Aorta (tissue), 5 donors: ENCODE results near the gene UBE2L5. TPM values are rescaled to one million over a fixed set of nuclear protein-coding genes. Genes with fewer than 3 reads are reported as not detected.

Experiments used
- ATAC-seq: fragments of 200-7000 bp; cut with Tn5 transposase; one replicate; pipeline ENCODE4 v1.9.1; 2022; ENCODE audit warnings: moderate library complexity; ENCODE audit not compliant: low FRiP score
- DNase-seq, 2 donors: peaks; one replicate each; pipeline ENCODE4 v3.0.0-alpha.2; 2020
- H3K27ac ChIP-seq, 2 donors: one replicate each; pipeline ENCODE4 v1.5.1; 2013; ENCODE audit warnings: low read length in 2 of 2, mild to moderate bottlenecking in 2 of 2, moderate library complexity in 2 of 2, control low read depth in 1 of 2, inconsistent platforms in 1 of 2, low read depth in 1 of 2
- H3K27me3 ChIP-seq, 2 donors: one replicate each; pipeline ENCODE4 v1.6.1; 2013; ENCODE audit warnings: control low read depth in 1 of 2, low read length in 1 of 2, mild to moderate bottlenecking in 1 of 2, moderate library complexity in 1 of 2; ENCODE audit not compliant: insufficient read depth in 2 of 2, control insufficient read depth in 1 of 2
- H3K36me3 ChIP-seq, 2 donors: one replicate each; pipeline ENCODE4 v1.6.1; 2013; ENCODE audit warnings: control low read depth in 1 of 2, low read length in 1 of 2, mild to moderate bottlenecking in 1 of 2; ENCODE audit not compliant: insufficient read depth in 2 of 2, control insufficient read depth in 1 of 2
- H3K4me1 ChIP-seq, 2 donors: one replicate each; pipeline ENCODE4 v1.6.1; 2013; ENCODE audit warnings: low read length in 2 of 2, control low read depth in 1 of 2, mild to moderate bottlenecking in 1 of 2, moderate library complexity in 1 of 2; ENCODE audit not compliant: insufficient read depth in 2 of 2, control insufficient read depth in 1 of 2
- H3K4me3 ChIP-seq, 2 donors: one replicate each; pipeline ENCODE4 v1.5.1; 2013; ENCODE audit warnings: low read length in 2 of 2, control low read depth in 1 of 2, mild to moderate bottlenecking in 1 of 2
- H3K9me3 ChIP-seq: one replicate; pipeline ENCODE4 v1.6.1; 2013; ENCODE audit warnings: mild to moderate bottlenecking, low read length; ENCODE audit not compliant: control insufficient read depth
- WGBS, 2 donors: extraction: QIAGEN DNeasy Blood & Tissue Kit; methylation state at CpG; one replicate each; pipeline ENCODE4 v1.1.7; 2013; 5-methylcytosine and 5-hydroxymethylcytosine counted together
- intact Hi-C, 2 donors: fragments of 100-400 bp; cut with DNase I; formaldehyde crosslinking; loops; one replicate each; pipeline versions ENCODE4 v1.14.2 to v1.15.0; 2022
- polyA plus RNA-seq, 2 donors: library from polyadenylated mRNA; stranded (reverse); fragments of 200-250 nt; gene quantifications; one replicate each; pipeline ENCODE4 v1.2.3, GENCODE V29; 2013
- total RNA-seq, 2 donors: library from RNA; stranded (reverse); fragmentation: NEBNext Ultra II Directional; extraction: Animal tissue kit (Norgen Biotek cat#: 25700); gene quantifications; one replicate each; pipeline ENCODE4 v1.2.1, GENCODE V29; 2021
- donor health status: healthy with polysubstance abuse.
- donor health status: Bipolar disorder and iron deficiency.
- donor health status: DM: no; HTN: no; CAD: no.
- donor health status: DM: no; HTN: no; CAD: no.
- donor health status: DM: yes; HTN: yes; CAD: no.

The UBE2L5 gene
- total and polyA plus RNA-seq, 4 donors: 0.61 to 1.7 TPM; not detected in 2

DNA sequence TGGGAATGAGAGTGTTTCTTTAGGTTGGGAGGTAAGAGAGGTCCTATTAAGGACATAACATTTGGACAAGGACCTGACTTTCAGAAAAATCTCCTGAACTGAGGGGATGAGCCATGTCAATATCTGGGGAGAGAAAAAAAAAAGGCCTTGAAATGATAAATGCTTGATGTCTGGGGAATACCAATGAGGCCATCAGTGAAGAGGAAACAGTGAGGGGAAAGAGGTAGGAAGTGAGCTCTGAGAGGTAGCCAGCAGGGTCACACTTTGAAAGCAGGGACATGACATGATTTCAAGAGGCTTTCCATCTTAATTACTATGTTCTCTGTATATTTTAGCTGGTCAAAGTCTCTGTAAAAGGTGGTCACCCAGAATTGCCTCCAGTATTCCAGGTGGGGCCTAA, 9.9 kb upstream of the UBE2L5 start:
- no peak for DNase-seq
- intact Hi-C loops: no loop called here
- no peaks in the 10 kb centered on the region for H3K9me3 ChIP-seq
- H3K36me3 ChIP-seq: no peaks in the 10 kb centered on the region
- H3K4me3 ChIP-seq: no peak overlapping the region
- no peaks in the 10 kb centered on the region for H3K4me1 ChIP-seq
- H3K27ac ChIP-seq: no peak overlapping the region
- no peak for ATAC-seq
- H3K27me3 ChIP-seq: no peaks in the 10 kb centered on the region

DNA sequence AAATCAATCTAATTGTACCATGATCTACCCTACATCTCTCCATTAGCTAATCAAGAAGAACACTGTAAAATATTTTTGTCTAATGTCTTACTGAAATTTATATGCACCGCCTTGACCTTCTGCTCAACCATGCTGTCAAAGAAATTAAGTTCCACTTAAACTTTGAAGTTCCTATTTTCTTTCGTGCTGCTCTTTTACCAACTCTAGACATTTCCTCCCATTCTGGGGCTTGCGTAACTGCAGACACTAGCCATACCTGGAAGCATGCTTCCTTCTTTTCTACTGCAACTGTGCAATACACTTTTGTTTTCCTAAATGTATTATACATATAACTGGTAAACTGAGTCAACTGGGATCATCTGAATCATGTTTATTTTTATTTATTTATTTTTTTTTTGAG, 8.5 kb upstream of the UBE2L5 start:
- Histone ChIP-seq H3K9me3 (no peaks in the 10 kb centered on the region), H3K27ac (no peak overlapping the region), H3K4me1 (no peaks in the 10 kb centered on the region), H3K36me3 (no peaks in the 10 kb centered on the region), H3K4me3 (no peak overlapping the region), H3K27me3 (no peaks in the 10 kb centered on the region)
- no peak for DNase-seq
- 56 to 62% methylated on average over 3 of the region's 3 CpGs for WGBS, 2 donors
- no peak for ATAC-seq
- intact Hi-C loops: no loop called here

DNA sequence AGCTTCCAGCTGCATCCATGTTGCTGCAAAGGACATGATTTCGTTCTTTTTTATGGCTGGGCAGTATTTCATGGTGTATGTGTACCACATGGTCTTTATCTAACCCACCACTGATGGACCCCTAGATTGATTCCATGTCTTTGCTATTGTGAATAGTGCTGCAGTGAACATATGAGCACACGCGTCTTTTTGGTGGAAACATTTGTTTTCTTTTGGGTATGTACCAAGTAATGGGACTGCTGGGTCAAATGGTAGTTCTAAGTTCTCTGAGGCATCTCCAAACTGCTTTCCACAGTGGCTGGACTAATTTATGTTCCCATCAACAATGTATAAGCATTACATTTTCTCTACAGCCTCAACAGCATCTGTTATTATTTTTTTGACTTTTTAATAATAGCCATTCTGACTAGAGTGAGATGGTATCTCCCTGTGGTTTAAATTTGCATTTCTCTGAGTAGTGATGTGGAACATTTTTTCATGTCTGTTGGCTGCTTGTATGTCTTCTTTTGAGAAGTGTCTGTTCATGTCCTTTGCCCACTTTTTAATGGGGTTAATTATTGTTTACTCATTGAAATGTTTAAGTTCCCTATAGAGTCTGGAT, 6.8 kb upstream of the UBE2L5 start:
- H3K9me3 ChIP-seq: no peaks in the 10 kb centered on the region
- H3K4me1 ChIP-seq: no peaks in the 10 kb centered on the region
- WGBS, 2 donors: 76 to 85% methylated on average over 3 of the region's 3 CpGs
- H3K27me3 ChIP-seq: no peaks in the 10 kb centered on the region
- no peak overlapping the region for H3K4me3 ChIP-seq
- DNase-seq (no peak), ATAC-seq (no peak)
- H3K27ac ChIP-seq: no peak overlapping the region
- intact Hi-C loops: no loop called here
- H3K36me3 ChIP-seq: no peaks in the 10 kb centered on the region

DNA sequence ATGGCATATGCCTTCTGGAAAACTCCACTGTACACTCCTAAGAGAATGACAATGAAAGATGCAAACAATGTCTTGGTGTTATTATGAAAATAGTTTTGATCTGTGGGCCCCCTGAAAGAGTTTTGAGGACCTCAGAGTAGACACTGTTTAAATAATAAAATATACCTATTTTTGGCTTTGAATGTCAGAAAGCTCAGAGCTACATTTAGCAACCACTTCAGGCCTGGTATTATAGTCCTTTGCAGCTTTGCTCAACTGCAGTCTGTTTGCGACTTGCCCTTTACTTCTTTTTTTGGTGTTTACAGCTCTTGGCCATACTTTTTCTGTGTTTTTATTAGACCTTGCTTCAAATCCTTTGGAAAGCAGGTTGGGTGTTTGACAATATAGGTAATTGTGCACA, 5.8 kb upstream of the UBE2L5 start:
- 87 to 91% methylated on average over 1 of the region's 1 CpG for WGBS, 2 donors
- no peaks in the 10 kb centered on the region for H3K36me3 ChIP-seq
- ATAC-seq (no peak), DNase-seq (no peak)
- H3K4me3 ChIP-seq: no peak overlapping the region
- H3K27me3 ChIP-seq: no peaks in the 10 kb centered on the region
- H3K9me3 ChIP-seq: no peaks in the 10 kb centered on the region
- H3K27ac ChIP-seq: no peak overlapping the region
- H3K4me1 ChIP-seq: no peaks in the 10 kb centered on the region
- intact Hi-C loops: no loop called here

DNA sequence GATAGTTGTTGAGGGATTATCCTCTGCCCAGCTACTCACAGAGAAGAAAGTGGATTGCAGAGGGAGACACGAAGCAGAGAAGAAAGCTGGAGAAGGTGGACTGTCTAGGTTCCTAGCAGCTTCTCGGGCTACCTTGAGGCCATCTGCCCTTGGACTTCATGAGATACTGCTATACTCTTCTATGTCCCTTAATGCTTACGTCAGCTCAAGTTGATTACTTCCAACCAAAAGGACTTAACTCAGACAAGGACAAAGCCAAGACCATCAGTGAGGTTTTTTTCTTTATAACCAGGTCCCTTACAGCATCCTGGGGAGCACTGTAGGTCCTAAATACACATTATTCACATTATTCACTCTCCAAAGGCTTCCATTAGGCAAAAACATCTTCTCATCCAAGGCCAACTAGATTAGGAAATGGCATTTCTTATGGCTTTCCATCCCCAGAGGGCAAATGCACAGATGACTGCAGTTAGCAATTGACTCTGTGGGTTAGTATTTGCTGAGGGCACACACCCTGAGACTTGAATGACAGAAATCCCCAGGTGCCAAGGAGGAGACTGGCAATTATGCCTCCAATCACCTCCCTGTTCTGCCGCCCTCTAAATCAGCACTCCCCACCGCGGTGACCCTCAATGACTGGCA, 4.1 kb upstream of the UBE2L5 start:
- Histone ChIP-seq H3K27me3 (no peaks in the 10 kb centered on the region), H3K27ac (no peak overlapping the region), H3K4me1 (no peaks in the 10 kb centered on the region), H3K9me3 (no peaks in the 10 kb centered on the region), H3K4me3 (no peak overlapping the region), H3K36me3 (no peaks in the 10 kb centered on the region)
- 93 to 94% methylated on average over 6 of the region's 6 CpGs for WGBS, 2 donors
- intact Hi-C loops: no loop called here
- DNase-seq (no peak), ATAC-seq (no peak)

DNA sequence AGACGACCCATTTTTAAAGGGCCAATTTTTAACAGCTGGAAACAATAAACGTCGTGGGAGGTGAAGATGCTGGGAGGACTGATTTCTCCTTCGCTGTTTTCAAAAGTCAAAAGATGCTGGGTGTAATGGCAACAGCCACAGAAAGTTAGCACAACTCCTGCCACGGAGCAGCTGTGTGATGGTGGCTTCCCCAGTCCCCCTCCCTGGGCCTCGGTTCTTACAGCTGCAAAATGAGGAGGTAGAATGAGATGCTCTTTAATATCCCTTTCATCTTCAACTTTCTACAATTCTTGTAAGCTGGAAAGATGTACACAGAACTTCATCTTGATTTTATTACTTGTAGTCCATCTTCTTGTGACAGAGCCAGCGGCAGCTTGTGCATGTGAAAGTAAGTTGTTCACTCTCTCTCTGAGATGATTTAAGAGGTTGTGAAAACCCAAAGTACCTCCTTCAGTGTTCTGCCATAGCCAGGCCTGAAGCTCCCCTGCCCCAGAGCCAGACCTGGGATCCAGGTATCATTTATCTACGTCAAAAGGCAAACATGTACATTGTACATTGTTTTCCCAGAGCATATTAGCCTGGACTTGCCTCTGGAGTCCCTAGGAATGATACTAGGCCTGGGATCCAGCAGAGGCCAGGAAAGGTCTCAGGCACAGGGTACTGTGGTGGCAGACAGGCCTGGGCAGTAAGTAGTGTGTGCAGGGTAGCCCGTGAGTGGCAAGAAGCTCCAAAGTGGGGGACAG, 3.4 kb upstream of the UBE2L5 start:
- H3K4me3 ChIP-seq: no peak overlapping the region
- DNase-seq (no peak), ATAC-seq (no peak)
- H3K27ac ChIP-seq: no peak overlapping the region
- no peaks in the 10 kb centered on the region for H3K9me3 ChIP-seq
- H3K27me3 ChIP-seq: no peaks in the 10 kb centered on the region
- intact Hi-C loops: no loop called here
- H3K4me1 ChIP-seq: no peaks in the 10 kb centered on the region
- H3K36me3 ChIP-seq: no peaks in the 10 kb centered on the region
- WGBS, 2 donors: 94% methylated on average over 9 of the region's 9 CpGs

DNA sequence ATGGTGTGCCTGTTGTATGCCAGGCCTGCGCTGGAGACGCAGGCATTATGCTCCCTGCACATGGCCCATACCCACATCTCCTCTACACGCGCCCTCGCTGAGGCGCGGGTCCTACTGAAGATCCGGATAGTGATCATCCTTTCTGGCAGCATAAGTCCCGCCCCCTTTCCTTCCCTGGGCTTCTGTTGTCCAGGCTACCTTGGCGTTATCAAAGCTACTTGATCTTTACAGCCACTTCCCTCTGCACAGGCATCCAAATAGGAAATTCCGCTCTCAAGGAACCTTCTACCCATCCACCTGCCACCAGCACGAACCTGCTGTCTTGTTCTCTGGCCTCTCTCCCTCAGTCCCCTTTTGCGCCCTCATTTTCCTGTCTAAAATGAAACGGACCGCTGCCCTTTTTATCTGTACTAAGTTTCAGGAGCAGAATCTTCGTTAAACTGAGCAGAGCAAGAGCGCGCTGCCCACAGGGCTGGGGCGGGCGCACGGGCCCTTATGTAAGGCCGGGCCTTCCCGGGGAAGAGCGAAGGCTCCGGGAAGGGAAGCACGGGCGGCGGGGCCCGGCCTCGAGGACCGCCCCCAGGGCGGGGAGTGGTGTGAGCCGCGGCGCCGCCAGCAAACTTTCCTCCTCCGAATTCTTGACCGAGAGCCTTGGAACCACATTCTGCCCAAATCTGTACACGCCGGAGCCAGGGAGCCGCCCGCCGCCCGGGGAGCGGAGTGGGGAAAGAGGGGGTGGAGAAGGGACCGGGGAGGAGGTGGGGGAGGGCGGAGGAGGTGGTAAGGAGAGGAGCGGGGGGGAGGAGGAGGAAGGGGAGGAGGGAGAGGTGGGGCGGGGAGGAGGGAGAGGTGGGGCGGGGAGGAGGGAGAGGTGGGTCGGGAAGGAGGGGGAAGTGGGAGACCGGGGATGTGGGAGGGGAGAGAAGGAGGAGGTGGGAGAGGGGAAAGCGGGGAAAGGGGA, 920 bp upstream of the UBE2L5 start:
- DNase-seq (peak; percentile 94 to 95), ATAC-seq (peak; percentile 95)
- Histone ChIP-seq H3K27me3 (no peaks in the 10 kb centered on the region), H3K4me3 (peak overlapping the region; percentile 59 to 92), H3K9me3 (no peaks in the 10 kb centered on the region), H3K27ac (peak overlapping the region; percentile 63 to 94), H3K4me1 (no peaks in the 10 kb centered on the region), H3K36me3 (no peaks in the 10 kb centered on the region)
- 2 to 4% methylated on average over 49 to 53 of the region's 53 CpGs for WGBS, 2 donors
- intact Hi-C loops: loop anchor here (5.0 to 10.0 kb wide), 5 partner anchors 36 to 443 kb away; partner anchors contain the start of genes KATNAL1 (in 1 of the 2) and USPL1 (in 1 of the 2)

DNA sequence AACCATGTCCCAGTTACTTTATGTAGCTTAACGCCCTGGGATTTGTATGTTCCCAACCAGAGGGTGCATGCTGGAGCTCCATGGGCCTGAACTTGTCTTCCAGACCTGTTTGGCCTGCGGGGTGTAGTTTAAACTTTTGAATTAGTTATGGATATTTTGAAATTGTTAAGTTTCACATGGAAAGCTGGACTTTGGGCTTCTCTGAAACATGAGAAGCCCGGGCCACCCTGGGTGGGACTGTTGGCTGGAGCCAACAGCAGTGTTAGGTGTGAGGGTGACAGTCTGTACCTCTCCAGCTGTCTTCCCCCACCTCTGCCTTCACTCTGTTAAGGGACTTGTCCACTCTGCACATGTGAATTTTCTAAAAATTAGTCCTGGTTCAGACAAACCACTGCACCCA, 1.6 kb downstream of the UBE2L5 start:
- no peak for ATAC-seq
- Histone ChIP-seq H3K27me3 (no peaks in the 10 kb centered on the region), H3K4me1 (no peaks in the 10 kb centered on the region), H3K27ac (no peak overlapping the region), H3K4me3 (no peak overlapping the region), H3K36me3 (no peaks in the 10 kb centered on the region), H3K9me3 (no peaks in the 10 kb centered on the region)
- intact Hi-C loops: loop anchor here (5.0 to 10.0 kb wide), 5 partner anchors 33 to 441 kb away; partner anchors contain the start of genes KATNAL1 (in 1 of the 2) and USPL1 (in 1 of the 2)
- no peak for DNase-seq
- 90 to 94% methylated on average over 3 of the region's 3 CpGs for WGBS, 2 donors
